Measurements from ENCODE around the gene KIRREL3.

The KIRREL3 gene

DNA sequence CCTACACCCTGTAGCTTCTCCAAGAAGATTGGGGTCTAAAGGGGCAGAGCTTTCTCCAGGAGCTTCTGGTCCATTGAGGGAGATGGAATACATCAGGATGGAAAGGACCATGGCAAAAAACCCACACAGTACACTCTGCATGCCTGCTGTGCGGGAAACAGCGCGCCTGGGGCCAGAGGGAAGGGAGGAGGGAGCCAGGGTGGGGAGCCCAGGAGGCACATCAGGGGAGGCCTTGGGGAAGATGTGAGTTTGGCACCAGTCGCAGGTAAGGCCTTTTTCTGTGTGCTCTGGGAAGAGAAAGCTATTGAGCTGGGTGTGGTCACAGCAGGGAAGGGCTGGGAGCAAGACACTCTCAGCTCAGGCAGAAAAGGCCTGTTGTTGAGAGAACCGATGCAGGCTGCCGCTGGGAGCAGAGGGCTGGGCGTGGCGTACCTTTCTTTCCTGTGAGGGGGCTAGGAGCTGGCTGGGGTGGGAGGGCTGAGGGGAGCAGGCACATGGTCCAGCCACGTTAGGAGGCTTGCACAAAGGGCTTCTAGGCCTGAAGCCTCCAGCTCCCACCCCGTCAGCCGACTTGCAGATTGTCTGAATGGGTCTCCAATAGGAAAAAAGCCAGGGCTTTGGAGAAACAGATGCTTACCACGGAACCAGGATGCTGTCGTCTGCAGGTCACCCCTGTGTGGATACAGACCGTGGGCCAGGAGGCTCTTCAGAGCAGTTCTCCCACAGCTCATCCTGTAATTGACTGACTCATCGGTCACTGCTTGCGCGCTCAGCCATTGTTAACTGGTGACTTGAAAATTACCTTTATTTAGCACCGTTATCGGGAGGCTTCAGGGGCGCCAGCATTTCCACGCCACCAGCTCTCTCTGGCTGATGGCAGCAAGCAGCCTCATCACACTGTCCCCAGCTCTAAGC, 407.8 kb downstream of the KIRREL3 start:
- FAIRE-seq = no peak

DNA sequence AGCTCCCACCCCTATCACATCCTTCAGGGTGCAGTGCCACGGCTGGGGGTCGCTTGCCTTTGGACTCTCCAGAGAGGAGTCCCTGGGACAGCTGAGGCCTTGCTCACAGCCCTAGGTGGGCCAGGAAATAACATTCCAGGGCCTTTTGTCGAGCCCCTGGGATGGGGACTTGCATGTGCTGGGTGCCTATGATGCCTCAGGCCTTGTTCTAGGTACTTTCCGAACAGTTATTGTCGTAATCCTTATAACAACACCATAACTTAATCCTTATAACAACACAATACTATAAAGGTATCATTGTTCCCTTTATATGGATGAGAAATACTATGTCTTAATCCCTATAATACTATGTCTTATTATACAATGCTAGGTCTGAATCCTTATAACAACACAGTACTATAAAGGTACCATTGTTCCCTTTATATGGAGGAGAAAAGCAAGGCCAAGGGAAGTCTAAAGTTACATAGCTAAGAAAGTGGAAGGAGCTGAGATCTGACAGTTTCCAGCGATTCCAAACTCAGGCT, 408.5 kb downstream of the KIRREL3 start:
- FAIRE-seq = no peak

DNA sequence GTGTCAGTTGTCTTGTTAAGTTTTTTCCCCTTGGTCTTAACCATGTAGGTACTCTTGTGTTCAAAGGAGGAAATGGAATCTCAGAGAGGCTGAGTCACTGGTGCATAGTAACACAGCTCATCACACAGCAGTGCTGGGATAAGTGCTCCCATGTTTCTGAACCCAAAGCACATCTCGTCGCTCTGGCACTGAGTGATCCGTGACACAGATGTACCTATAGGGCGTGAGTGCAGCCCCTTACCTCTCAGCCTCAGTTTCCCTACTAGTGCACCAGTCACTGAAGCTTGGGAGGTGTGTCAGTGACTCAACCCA, 411.1 kb downstream of the KIRREL3 start:
- FAIRE-seq = no peak

DNA sequence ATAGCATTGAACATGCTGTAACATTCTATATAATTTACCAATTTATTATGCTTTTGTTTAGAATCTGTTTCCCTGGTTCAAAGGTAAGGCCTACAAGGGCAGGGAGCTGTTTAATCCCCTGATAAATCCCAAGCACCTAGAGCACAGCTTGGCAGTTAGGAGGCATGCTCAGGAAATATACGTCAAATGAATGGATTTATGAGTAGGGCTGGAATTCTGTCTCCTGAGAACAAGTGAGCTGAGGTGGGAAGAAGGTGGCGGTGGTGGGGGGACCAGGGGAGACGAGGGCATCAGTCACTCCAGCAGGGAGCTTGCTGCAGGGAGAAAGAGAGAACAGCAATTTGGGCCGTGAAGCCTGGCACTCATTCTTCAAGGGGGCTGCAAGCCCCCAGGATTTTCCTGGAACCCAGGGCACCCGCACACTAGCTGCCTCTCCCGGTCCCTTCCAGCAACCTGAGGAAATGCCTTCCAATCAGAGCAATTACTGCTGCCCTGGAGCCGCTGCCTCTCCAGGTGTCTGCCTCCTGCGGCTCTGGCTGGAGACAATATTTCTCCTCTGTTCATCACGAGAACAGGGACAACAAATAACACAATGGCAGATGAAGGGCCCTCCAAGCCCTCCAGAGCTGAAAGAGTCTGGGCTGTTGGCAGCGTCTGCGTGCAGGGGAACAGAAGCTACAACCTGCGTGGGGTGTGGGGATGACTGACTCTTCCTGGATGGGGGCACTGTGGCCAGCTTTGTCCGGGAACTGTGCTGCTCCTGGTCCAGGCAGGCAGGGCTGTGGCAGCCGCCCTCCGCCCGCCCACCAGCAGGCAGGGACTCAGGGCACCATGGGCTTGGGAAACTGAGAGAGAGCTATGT, 411.7 kb downstream of the KIRREL3 start:
- FAIRE-seq = no peak

DNA sequence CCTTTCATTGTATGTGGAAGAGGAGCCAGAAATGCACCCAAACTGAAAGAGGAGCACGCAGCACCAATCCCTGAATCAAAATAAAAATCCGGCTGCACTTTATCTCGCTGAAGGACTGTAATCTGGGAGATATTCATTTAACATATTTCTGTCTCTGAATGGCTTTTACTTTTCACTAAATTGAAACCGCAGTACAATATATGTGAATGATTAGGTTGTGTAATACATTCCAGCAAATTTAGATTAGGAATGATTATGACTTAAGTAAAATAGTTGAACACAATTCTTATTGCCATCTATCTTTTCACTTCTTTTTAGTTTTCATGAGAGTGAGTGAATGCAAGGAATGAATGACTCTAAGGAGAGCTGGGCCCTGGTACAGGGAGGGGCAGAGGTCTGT, 413.0 kb downstream of the KIRREL3 start:
- no peak for FAIRE-seq

DNA sequence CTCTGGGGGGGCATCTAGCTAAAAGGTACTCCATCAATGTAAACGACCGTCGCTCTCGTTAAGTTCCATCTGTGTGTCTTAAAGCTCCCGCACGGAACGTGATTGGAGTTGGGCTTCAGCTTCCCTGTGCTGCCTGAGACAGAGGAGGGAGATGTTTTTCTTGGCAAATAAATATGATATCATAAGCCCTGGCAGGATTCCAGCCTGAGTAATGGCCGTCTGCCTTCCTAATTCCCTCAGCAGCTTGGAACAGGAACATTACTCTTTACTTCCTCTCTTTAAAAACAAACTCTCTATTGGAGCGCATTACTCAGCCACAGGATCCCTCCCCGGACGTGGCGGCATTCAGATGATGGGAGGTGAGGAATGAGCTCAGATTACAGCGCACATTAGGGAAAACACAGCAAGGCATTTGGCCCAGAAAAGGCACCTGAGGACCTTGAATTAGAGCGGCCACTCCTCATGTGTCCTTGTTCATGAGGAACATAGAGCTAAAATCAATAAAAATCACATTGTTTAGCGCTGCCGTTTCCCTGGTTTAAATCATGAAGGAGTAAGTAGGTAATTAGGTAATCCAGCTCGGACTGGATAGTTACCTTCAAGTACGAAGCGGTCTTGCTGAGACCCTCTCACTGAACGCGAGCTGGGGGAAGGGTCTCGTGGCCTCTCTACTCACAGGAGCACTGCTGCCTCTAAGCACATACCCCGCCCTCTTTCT, 414.6 kb downstream of the KIRREL3 start:
- no peak for FAIRE-seq

DNA sequence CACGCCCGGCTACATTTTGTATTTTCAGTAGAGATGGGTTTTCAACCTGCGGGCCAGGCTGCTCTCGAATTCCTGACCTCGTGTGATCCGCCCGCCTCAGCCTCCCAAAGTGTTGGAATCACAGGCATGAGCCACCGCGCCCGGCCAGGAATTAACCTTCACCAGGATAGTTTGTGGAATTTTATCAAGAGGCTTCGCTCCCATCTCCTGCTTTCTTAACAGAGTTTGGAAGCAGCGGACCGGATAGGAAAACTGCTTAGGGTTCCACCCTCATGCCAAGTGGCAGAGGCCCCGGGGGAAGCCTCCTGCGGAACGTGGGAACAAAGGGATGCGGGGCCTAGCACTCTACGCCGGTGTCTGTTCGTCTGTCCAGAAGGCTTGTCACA, 415.2 kb downstream of the KIRREL3 start:
- no peak for FAIRE-seq

DNA sequence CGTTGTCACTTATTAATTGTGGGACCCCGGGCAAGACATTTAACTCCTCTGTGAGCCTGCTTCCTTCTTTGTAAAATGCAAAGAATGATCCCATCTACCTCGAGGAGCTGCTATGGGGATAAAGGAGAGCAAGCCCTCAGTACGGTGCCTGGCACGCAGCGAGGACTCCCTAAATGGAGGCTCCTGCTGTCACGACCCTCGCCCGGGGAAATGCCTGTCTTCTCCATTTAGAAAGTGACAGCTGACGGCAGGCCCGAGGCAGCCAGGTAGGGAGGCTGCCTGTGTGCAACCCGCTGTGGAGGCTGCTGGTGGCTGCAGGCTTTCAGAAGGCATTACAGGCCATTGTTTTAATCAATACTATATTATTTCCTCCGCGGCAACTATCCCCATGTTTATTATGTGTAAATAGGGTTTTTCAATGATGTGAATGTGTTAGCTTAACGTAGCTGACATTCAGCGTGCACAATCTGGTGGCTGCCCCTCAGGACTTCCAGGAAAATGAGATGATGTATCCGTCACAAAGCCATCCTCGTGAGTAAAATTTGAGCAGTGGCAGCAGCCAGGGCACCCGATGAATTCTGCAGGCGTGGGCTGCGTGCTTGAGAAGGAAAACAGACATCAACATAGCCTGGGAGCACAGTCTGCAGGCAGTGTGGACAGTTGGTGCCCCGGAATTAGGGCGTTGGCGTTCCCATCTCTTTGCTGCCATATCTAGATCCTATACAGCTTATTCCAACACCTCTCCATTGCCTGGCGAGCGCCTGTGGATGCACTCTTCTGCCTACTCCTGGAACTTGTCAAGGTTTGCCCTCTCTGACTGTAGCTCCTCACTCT, 416.8 kb downstream of the KIRREL3 start:
- no peak for FAIRE-seq

DNA sequence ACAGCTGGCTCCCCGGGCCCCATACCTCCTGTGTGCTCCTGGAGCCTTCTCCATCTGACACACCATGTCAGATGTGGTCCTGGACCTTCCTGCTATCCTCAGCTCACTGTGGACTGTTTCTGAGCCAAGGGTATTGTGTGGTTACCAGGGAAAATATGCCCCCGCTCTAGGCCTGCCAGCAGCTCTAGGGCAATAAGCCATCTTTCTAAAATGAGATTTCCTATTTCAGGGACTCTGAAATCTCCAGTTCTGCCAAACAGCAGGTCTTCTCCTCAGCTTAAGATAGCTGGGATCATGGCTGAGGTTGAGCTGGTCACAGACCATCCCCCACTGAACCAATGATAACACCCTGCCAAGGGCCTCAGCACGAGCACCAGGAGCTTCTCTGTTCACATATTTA, 417.5 kb downstream of the KIRREL3 start:
- FAIRE-seq = no peak

DNA sequence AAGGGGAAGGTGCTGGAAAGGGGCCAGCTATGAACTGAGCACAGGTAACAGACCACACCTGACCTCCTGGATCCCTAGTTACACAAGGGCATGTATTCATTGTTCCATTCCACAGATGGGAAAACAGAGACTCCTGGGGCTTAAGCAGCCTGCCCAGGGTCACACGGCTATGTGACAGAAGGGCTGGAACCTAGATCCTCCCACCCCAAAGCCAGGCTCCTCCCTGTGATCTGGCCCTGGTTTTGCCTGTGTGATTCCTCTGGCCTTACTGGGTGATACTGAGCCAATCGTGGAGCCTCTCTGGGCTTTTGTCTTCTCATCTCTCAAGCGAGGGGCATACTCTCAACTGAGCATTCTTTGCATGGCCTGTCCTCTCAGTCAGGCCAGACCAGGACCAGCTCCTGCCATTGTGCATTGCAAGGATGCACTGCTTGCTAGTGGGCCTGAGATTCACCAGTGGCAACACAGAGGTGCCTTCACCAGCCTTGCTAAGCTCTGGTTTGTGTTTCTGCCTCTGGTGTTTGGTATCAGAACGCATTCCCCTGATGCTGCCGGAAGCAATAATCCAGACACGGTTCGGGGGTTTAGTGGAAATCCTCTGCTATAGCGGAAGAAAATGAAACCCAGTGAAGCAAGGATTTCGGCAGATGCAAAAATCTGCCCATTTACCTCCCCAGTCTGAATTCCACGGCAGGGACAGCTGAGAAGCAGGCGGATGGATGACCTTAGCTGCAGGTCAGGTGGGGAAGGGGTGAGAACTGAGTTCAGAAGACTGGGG, 418.5 kb downstream of the KIRREL3 start:
- no peak for FAIRE-seq

DNA sequence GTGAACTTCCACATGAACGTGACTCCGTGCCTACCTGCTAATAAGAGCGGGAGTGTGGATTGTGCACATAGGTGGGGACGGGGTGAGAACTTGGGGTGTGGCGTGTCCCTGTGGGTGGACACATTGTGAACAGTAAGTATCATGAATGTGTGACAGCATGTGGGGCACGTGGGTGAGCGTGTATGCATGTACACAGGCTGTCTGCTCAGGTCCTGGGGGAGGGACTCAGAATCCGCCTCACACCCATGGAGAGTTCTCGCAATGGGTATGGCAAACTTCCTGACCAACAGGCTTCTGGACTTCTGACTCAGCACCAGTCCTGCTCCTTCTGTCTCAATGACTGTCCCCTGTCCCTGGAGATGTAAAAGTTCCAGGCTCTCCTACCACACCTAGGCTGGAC, 422.1 kb downstream of the KIRREL3 start:
- FAIRE-seq = no peak

DNA sequence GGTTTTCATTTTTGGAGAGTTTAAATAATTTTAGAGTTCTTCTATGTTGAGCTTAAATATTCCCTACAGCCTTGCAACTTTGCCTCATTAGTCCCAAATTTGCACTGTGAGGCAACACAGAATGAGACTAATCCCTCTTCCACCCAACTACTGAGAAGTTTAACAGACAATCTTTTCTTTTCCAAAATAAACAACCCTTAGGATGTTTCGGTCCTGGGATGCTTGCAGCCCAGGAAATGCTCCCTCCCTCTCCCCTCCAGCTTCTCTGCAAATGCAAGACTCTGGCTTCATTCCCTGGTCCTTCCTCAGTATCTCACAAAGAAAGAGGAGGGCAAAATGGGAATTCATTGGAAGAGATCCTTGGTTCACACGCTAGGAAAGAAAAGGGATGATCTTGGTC, 422.5 kb downstream of the KIRREL3 start:
- FAIRE-seq = no peak

DNA sequence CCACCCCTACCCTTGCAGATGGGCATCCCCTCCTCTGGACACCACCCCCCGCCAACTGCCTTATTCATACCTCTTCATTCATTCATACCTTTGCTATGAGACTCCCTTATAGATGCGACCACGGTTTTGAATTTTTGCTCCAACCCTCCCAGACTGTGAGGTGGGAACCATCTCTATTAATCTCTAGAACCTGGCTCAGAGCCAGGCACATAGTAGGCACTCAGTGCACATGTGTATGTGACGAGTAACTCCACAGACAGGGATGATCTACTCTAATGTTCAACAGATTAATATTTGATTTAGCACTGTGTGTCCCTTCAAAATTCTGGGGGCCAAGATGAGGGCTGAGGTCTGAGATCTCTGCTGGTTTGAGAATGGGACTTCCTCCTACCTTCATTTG, 424.7 kb downstream of the KIRREL3 start:
- FAIRE-seq = no peak

DNA sequence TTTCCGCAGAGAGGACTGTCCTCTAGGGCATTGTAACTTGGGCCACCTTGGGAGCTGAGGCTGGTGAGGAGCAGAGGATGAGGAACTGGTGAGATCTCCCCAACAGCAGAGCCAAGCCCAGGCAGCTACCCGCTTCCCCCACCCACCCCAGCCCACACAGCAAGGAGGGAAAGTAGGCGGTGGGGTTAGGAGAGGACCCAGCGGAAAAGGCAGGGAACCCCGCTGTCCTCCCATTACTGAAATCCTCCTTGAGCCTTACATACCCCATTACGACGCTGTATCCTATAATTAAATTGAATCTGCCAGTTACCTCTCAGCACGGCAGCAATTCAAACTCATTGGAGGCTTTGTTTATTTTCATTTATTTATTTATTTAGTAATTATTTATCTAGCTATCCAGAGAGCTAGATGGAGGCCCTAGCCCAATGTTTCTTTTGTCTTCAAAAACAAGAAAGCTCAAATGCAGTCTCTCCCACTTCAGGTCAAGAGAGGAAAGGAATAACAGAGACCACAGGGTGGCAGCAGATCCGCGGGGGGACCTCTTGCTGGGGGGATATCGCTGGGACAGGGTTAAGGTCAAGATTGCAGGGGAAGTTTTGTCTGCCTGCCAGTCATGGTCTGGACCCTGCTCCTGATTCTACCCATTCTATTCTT, 427.1 kb downstream of the KIRREL3 start:
- no peak for FAIRE-seq

DNA sequence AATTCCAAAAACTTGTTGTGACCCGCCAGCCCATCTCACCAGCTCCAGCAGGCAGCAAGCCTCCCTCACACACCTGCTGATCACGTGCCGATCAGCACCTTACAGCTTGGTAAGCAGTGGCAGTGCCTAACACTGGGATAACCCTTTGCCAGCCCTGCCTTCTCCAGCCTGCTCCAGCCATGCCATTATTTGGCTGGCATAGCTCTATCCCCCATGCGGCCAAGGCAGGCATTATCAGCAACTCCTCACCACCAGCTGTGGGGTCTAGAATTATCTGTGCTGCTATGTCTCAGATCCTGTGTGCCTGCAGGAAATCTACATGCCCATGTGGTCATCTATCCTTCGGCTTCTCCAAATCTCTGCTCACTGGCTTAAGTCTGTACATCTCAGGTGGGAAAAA, 430.1 kb downstream of the KIRREL3 start:
- FAIRE-seq = no peak

DNA sequence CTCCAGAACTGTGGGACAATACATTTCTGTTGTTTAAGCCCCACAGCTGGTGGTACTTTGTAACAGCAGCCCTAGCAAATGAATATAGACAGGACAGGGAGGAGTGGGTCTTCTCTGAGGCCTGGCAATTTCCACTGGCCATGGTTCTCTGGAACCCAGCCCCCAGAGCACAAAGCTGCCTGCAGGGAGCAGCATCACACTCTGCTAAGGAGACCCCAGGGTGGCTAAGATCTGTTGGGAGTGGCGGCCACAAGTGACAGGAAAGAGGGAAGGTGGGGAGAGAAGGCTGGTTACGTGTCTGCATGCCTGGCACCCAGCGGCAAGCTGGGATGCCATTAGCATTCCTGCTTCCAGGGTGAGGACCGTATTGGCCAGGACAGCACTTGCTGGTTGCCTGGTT, 433.2 kb downstream of the KIRREL3 start:
- no peak for FAIRE-seq

DNA sequence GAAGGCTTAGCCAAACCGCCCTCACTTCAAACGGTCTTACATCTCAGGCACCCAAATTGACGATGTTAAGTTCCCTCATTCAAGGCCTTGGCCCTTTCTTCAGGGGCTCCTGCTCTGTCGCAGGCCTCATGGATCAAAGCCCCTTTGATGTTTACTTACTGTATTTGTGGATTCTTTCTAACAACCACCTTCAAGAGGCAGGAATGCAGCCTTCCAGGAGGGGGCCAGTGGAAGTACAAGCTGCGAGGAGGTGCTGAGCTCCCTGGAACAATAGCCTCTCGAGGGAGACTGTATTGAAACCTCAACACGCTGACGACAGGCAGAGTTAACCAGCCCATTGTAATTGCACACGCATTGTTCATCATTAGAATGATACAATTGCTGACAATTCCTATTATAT, 436.0 kb downstream of the KIRREL3 start:
- FAIRE-seq = no peak

DNA sequence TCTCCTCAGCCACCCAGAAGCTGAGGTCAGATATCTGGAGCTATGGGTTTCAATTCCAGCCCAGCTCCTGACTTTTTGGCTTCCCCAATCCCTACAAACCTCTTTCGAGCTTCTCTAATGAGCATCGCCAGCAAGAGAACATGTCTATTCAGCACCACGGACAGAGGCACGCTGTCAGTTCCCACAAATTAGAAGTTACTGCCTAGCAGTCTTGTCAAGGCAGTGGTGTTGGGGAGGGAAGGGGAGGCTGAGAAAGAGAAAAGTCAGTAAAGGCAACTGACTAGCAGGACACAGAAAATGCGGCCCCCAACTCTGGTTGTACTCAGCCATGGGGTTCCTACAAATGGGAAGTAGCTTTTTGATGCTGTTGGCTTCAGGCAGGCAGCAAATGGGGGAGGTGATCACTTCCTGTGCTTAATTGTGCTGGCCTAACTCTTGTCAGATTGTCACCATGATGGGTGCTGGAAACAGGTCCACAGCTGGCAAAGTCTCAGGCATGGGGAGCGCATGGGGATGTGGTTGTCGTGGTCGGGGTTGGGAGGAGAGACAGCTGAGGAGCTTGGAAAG, 439.2 kb downstream of the KIRREL3 start:
- FAIRE-seq = no peak

DNA sequence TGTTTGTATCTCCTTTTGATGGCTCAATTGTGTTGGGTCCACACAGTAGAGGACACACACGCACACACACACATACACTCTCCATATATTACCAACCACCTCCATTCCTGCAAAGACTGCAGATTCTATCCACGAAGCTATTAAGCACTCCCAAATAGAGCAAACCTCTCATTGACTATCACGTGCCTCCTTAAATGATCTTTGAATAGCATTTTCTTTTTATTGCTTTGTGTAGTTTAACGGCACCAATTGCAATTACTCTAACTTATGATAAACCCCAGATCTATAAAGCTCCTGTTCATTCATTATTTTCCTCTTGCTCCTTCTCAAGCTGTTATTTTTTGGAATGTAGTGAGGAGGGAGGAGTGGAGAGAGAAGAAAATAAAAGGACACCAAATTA, 440.3 kb downstream of the KIRREL3 start:
- FAIRE-seq = no peak
